ENCODE measurements around the gene C17orf100.

C17orf100 gene

GRCh38 chr17:6669479-6670212, 18.1 kb downstream of the C17orf100 start:
- DNase-seq (ENCODE audit: low read depth in 2 of 2) = no peak

GRCh38 chr17:6670571-6670970, 19.0 kb downstream of the C17orf100 start:
- DNase-seq (ENCODE audit: low read depth in 2 of 2) = no peak

DNA sequence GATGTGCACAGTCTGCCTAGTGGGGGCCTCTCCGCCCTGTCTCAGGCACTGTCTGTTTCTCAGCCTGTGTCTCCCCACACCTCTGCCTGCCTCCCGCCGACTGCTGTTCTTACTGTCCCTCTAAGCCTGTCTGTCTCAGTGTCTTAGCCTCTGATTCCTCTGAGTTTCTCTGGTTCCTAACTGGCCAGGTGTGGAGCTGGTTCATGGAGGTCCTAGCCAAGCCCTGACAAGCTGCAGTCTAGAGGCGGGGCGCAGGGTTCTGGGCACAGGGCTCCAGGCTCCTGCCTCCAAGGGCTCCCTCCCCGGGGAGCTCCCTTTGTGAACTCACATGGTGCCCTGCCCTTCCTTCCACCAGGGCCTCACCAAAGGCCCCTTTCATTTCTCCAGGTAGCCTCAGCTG, 19.4 kb downstream of the C17orf100 start:
- DNase-seq (ENCODE audit: low read depth in 2 of 2) = no peak

DNA sequence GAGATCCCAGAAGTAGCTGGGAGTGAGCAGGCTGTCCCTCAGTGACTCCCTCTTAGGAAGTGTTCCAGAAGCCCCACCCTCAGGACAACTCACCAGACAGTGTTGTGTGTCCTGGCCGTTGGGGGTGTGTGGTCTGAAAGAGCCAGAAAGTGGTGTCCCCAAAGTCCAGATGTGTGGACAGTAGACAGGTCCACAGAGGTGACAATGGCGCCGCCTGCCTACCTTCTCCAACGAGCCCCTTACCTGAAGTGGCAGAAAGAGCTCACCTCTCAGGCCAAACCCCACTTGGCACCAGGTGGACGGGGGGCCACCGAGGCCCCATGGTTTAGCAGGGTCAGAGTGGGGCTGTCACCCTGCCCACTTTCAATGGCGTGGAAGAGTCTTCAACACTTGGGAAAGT, 19.9 kb downstream of the C17orf100 start:
- no peak for DNase-seq (ENCODE audit: low read depth in 2 of 2)

DNA sequence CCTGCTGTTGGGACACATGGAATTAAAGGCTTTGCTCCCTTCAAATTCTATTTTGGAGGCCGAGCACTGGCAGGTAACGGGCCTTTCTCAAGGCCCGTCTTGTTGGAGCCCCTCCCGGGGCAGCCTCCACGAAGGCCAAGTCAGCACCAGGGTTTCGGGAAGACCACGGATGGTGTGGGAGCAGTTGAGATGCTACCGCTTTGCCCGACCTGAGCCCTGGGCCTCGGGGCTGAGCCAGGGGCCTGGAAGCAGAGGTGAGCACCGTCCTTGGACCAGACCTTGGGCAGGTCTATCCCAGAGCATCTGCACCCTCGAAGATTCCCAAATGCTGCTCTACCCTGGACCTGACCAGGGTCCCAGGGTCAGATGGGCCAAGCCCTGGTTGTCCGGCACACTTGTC, 23.0 kb downstream of the C17orf100 start:
- no peak for DNase-seq (ENCODE audit: low read depth in 2 of 2)

DNA sequence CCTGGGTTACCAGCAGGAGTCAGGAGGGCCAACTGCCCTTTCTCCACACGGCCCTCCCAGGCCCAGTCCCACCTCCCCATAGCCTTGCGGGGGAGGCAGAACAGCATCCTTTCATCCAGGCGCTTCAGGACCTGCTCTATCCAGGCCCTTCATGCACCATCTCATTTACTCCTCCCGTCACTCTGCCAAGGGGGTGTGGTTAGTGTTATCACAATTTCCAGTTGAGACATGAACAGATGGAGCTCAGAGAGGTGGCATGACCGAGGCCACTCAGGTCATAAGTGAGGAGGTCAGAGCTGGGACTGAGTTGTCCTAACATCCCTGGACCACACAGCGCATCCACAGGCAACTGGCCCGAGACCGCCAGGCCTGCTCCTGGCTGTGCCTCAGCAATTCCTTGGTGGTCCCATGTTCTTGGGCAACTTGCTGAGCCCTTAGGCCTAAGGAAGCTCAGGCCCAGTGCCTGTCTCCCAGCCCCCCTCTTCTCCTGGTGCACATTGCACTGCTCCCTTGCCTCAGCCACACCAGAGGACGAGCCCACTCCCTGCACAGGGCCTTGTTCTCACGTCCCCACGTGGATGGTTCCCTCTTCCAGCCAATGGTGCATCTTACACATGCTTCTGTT, 23.8 kb downstream of the C17orf100 start:
- no peak for DNase-seq (ENCODE audit: low read depth in 2 of 2)

- DNase-seq (ENCODE audit: low read depth in 2 of 2) = no peak
Observed at GRCh38 chr17:6676802-6677157, 25.2 kb downstream of the C17orf100 start.

DNA sequence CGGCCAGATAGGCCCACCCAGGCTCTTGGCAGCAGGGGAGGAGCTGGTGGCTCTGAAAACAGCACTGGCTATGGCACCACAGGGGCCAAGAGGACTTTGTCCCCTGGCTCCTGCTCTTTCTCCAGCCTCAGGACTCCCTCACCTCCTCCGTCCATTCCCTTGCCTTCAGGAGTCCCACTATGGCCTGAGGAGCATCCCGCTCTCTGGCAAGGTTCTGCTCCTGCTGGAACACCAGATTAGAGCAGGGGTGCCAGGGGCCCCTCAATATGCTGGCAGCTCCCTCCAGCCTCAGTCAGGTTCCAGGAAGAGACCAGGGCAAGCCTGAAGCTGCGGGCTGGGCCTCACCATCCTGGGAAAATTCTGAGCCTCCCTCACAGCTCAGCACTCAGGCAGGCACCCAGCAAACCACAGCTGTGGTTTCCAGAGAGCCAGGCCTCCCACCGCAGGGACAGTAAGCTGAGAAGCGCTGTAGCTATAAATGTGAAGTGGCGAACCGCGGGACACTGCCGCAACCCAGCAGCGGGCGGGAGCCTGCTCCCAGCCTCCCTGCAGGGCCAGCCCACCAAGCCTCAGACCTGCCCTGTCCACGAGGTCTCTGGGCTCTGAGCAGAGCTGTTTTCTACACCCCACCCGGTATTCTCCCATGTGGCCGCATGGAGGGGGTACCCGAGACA, 25.7 kb downstream of the C17orf100 start:
- DNase-seq (ENCODE audit: low read depth in 2 of 2) = no peak

- no peak for DNase-seq (ENCODE audit: low read depth in 2 of 2)
Observed at GRCh38 chr17:6677946-6678345, 26.4 kb downstream of the C17orf100 start.

- no peak for DNase-seq (ENCODE audit: low read depth in 2 of 2)
Observed at GRCh38 chr17:6679241-6679640, 27.7 kb downstream of the C17orf100 start.

- DNase-seq (ENCODE audit: low read depth in 2 of 2) = no peak
Observed at GRCh38 chr17:6681176-6681575, 29.6 kb downstream of the C17orf100 start.

GRCh38 chr17:6681671-6682070, 30.1 kb downstream of the C17orf100 start:
- DNase-seq (ENCODE audit: low read depth in 2 of 2) = no peak

DNA sequence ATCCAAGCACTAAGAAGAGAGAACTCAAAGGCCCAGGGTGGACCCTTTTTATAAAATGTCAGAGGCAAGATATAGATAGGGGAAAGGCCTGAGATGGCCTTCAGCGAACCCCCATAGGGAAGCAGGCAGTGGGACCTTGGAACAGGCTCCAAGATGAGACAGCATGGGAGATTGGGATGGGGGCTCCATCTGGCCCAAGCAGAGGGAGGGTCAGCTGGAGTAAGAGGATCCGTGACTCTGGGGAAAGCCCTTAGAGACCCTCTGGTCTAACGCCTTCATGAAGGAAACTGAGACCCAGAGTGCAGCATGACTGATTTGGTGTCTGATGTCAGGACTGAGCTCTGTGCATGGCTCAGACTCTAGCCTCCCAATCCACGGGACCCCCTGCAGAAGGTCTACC, 30.8 kb downstream of the C17orf100 start:
- no peak for DNase-seq (ENCODE audit: low read depth in 2 of 2)

DNA sequence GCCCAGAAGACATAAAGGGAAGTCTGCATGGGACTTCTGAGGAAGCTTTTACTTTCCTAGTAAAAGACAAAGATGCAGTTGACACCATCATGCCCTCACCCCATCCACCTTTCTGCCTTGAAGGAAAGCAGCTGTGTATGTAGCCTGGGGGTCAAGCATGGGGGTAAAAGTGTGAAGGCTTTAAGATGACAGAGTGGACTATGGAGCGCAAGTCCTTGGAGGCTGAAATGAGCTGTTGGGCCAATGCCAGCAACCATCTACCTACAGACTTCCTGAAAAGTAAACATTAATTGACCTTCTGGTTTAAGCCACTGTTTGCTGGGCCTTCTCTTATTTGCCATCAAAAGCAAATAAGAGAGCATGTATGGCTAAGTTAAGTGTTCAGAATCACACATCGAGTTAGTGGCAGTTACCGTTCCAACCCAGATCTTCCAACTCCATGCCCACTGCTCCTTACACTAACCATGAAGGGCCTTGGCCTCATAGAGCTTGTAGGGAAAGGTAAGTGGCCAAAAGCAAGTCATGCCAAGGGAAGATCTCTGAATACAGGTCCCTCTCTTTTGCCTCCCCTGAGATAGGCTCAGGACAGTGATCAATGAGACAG, 31.6 kb downstream of the C17orf100 start:
- no peak for DNase-seq (ENCODE audit: low read depth in 2 of 2)

- DNase-seq (ENCODE audit: low read depth in 2 of 2) = no peak
Observed at GRCh38 chr17:6683730-6684459, 32.3 kb downstream of the C17orf100 start.

GRCh38 chr17:6684460-6684783, 32.9 kb downstream of the C17orf100 start:
- DNase-seq (ENCODE audit: low read depth in 2 of 2) = no peak

DNA sequence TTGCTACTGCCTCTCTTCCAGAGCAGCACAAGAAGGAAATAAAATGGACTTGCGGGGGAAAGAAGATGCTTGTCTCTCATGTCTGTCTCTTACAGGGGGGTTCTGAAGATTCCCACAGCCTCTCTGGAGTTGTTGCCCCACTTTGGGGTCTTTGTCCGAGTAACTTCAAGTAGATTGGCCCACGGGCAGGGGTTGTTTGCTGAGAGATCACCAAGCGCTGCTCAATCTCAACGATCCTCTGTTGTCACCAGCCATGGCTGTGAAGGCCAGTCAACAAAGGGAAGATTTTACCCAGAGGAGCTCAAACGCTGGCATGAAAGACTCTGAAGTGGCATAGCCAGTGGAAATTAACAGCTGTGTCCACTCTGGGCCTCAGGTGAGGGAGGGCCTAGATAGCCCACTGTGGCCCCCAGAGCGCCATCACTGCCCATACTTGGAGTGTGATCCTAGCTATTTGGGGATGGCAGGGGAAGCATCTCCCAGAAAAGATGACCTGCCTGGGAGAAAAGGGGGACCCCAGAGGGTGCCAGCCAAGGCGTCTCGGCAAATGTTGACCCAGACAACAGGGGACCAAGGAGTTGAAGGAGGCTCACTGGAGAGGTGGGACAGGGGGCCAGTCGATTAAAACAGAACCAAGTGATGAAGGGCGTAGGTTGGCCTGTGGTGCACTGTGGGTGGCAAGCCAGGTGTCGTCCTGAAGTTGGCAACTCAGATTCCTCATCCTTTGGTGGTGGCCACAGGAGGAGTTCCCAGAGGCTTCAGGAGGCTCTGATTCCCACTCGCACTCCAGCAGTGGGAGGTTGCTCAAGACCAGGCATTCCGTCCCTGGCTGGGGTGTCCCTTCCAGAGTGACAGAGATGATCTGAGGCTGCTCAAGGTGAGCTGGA, 33.6 kb downstream of the C17orf100 start:
- no peak for DNase-seq (ENCODE audit: low read depth in 2 of 2)

DNA sequence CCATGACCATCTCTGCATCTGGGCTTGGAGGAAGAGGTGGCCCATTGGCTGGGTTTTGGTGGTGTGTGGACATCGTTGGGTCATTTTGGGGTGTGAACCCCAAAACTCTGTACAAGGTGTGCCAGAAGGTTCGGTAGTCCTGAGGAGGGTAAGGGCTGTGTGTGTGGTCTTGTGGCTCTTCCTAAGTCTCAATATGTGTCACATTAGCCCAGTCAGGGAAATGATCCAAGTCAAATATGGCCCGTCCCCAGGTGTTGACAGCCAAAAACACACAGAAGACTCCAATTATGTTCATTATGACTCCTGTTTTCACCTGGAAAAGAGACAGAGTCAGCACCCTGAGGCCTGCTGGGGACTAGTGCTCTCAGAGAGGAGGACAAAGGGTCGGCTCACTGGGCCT, 34.5 kb downstream of the C17orf100 start:
- DNase-seq (ENCODE audit: low read depth in 2 of 2) = no peak

DNA sequence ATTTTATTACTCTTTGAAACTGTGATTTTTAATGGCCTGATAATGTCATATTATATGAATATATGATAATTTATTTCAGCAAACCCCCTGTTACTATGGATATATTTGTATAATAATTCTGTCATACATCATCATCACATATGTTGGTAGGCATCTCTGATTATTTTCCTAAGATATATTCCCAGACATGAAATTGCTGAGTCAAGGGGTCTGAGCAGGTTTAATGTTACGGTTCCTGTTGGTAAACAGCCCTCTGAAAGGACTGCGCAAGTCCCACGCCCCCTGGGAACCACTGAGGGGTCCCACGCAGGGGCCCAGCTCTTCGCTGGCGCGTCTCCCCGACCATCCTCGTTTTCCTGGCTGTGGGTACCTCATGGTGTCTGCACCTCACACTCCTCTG, 37.4 kb downstream of the C17orf100 start:
- DNase-seq (ENCODE audit: low read depth in 2 of 2) = no peak

DNA sequence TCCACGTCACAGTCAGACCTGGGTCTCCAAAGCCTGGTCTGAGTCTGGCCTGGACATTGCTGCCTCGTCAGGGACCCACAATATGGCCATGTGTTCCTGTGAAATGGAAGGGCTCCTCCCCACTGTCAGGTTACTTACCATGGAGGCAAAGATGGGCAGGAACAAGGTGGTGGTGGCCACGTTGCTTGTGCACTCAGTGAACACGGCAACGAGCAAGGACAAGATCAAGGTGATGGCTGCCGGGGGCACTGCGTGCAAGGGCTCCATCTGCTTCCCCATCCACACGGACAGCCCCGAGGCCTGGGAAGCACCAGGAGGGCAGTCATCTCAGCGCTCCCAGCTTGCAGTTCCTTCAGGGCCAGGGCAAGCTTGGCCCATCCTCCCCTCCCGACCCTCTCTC, 39.1 kb downstream of the C17orf100 start:
- no peak for DNase-seq (ENCODE audit: low read depth in 2 of 2)

DNA sequence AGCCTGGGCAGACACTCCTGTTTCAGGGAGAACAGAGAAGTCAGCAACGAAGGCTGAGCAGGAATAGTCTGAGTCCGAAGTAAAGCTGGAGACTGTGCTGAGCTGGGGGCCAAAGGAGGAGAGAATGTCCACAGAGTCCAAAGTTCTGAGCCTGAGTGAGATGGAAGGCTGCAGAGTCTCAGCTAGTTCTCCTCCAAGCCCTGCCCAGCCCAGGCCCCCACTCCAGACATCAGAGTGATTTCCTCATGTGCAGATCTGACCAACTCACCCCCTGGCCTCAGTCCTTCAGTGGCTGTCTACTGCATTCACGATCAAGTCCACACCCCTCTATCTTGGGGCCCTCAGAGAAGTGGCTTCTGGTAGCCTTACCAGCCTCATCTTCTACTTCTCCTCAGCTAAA, 40.0 kb downstream of the C17orf100 start:
- no peak for DNase-seq (ENCODE audit: low read depth in 2 of 2)
